Gastroesophageal sphincter (tissue), 4 donors: ENCODE results near the gene TEX54. TPM values are rescaled to one million over a fixed set of nuclear protein-coding genes. Genes with fewer than 3 reads are reported as not detected.
A peak's percentile ranks its signal among the peaks of the same experiment; 100 is the strongest.
"Not testable (repeated sequence)": the region's sequence is repeated elsewhere in the genome, so short reads cannot be mapped to it uniquely, and the experiment has no call there.

ENCODE experiments used
- ATAC-seq: fragments of 150-250 bp; one replicate; pipeline ENCODE4 v1.9.1; 2016; ENCODE audit warnings: mild to moderate bottlenecking, moderate library complexity
- H3K27ac ChIP-seq, 4 donors: fragments of 200-600 bp; sonication (generic) in 3 of 4; 1 replicate in 3 of 4; 2 replicates in 1 of 4; pipeline ENCODE4 v1.5.1; 2016 to 2019
- H3K27me3 ChIP-seq: fragments of 200-600 bp; sonication (generic); one replicate; pipeline ENCODE4 v1.5.1; 2019
- H3K36me3 ChIP-seq, 2 donors: fragments of 200-600 bp; sonication (generic); one replicate each; pipeline ENCODE4 v1.5.1; 2019; ENCODE audit warnings: control low read depth in 1 of 2
- H3K4me1 ChIP-seq, 3 donors: fragments of 200-600 bp; sonication (generic); 1 replicate in 2 of 3; 2 replicates in 1 of 3; pipeline ENCODE4 v1.5.1; 2016 to 2019; ENCODE audit warnings: control low read depth in 2 of 3
- H3K4me3 ChIP-seq, 2 donors: fragments of 200-600 bp; sonication (generic); one replicate each; pipeline ENCODE4 v1.5.1; 2019; ENCODE audit warnings: mild to moderate bottlenecking in 1 of 2, moderate library complexity in 1 of 2
- H3K9me3 ChIP-seq, 3 donors: fragments of 200-600 bp; sonication (generic); one replicate each; pipeline ENCODE4 v1.5.1; 2017 to 2019; ENCODE audit warnings: control low read depth in 2 of 3
- EP300 ChIP-seq: sonication (generic); formaldehyde crosslinking; IDR thresholded peaks from one replicate; pipeline ENCODE4 v1.6.1; 2017; ENCODE audit warnings: antibody characterized with exemption, mild to moderate bottlenecking
- POLR2A ChIP-seq, 2 donors: fragments of 450-650 bp; IDR thresholded peaks; one replicate each; pipeline ENCODE4 v1.6.1; 2017; ENCODE audit warnings: antibody characterized with exemption in 2 of 2, mild to moderate bottlenecking in 2 of 2, moderate library complexity in 1 of 2
- POLR2AphosphoS5 ChIP-seq: sonication (generic); formaldehyde crosslinking; IDR thresholded peaks from one replicate; pipeline ENCODE4 v1.6.1; 2017; ENCODE audit warnings: antibody characterized with exemption
- WGBS, 2 donors: methylation state at CpG; one replicate each; pipeline ENCODE4 v1.1.5; 2018; ENCODE audit warnings: low coverage in 1 of 2; 5-methylcytosine and 5-hydroxymethylcytosine counted together
- total RNA-seq, 4 donors: library from RNA; depleted of rRNA; stranded (reverse); fragments of >200 nt; gene quantifications; one replicate each; pipeline ENCODE4 v1.1.0, GENCODE V29; 2016
- TF ChIP-seq, protein P1 (sequence below), 4 experiments: fragments of 200-600 bp in 2 of 4; fragments of 450-650 bp in 2 of 4; sonication (generic) in 1 of 4; IDR thresholded peaks; one replicate each; pipeline ENCODE4 v1.5.1; 2017 to 2019; ENCODE audit warnings: antibody characterized with exemption in 4 of 4, mild to moderate bottlenecking in 2 of 4, moderate library complexity in 2 of 4

Gene TEX54
- total RNA-seq, 4 donors from 2014 or later, result not detected

- Histone ChIP-seq H3K27ac (peak overlapping the region; percentile 94 to 98 (median 95)), H3K4me1 (peaks cover 0 to 43% (median 9%) of the 10 kb centered on the region in 3 donors), H3K36me3 (peaks cover 0 to 13% of the 10 kb centered on the region in 2 donors), H3K4me3 (peak overlapping the region; percentile 63 to 81), H3K27me3 (no peaks in the 10 kb centered on the region), H3K9me3 (no peaks in the 10 kb centered on the region)
- peak; percentile 81 for ATAC-seq
- TF ChIP-seq POLR2A (IDR thresholded peaks at IDR 0.05) (peak; percentile 100), POLR2AphosphoS5 (peak; percentile 100), EP300 (no peak)
- TF ChIP-seq, protein P1, sequence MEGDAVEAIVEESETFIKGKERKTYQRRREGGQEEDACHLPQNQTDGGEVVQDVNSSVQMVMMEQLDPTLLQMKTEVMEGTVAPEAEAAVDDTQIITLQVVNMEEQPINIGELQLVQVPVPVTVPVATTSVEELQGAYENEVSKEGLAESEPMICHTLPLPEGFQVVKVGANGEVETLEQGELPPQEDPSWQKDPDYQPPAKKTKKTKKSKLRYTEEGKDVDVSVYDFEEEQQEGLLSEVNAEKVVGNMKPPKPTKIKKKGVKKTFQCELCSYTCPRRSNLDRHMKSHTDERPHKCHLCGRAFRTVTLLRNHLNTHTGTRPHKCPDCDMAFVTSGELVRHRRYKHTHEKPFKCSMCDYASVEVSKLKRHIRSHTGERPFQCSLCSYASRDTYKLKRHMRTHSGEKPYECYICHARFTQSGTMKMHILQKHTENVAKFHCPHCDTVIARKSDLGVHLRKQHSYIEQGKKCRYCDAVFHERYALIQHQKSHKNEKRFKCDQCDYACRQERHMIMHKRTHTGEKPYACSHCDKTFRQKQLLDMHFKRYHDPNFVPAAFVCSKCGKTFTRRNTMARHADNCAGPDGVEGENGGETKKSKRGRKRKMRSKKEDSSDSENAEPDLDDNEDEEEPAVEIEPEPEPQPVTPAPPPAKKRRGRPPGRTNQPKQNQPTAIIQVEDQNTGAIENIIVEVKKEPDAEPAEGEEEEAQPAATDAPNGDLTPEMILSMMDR (IDR thresholded peaks at IDR 0.05), result peak in 2 of 4 experiments; percentile 2 to 37
- WGBS, 2 donors, result 0 to 1% methylated on average over 31 to 32 of the region's 33 CpGs
These were observed 8.9 kb upstream of the TEX54 start for GRCh38 chr11:62841361-62842170.

DNA sequence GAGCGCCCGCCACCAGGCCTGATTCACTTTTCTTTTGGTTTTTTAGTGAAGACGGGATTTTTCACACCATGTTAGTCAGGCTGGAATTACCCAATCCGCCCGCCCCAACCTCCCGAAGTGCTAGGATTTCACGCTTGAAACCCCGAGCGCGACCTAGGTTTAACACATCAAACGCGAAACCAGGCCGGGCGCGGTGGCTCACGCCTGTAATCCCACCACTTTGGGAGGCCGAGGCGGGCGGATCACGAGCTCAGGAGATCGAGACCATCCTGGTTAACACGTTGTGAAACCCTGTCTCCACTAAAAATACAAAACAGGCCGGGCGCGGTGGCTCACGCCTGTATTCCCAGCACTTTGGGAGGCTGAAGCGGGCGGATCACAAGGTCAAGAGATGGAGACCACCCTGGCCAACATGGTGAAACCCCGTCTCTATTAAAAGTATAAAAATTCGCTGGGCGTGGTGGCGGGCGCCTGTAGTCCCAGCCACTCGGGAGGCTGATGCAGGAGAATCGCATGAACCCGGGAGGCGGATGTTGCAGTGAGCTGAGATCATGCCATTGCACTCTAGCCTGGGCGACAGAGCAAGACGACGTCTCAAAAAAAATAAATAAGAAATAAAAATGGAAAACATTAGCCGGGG, 8.2 kb upstream of the TEX54 start:
- Histone ChIP-seq H3K4me3 (peak overlapping the region; percentile 63 to 81), H3K36me3 (peaks cover 0 to 20% of the 10 kb centered on the region in 2 donors), H3K4me1 (peaks cover 0 to 43% (median 9%) of the 10 kb centered on the region in 3 donors), H3K27ac (peak overlapping the region; percentile 94 to 98 (median 95))
- not testable (repeated sequence) for H3K9me3 ChIP-seq, H3K27me3 ChIP-seq
- peak; percentile 27 for ATAC-seq
- 0 to 1% methylated on average over 11 to 30 of the region's 41 CpGs for WGBS, 2 donors

GRCh38 chr11:62839050-62839945, 6.7 kb upstream of the TEX54 start, which contains the start of gene WDR74:
Gene WDR74, minus strand, starts transcription at chr11:62839590. Its CDS starts 20 bp downstream, at chr11:62839570.
- peaks cover 0 to 36% of the 10 kb centered on the region in 2 donors for H3K36me3 ChIP-seq
- no peaks in the 10 kb centered on the region for H3K27me3 ChIP-seq
- TF ChIP-seq POLR2A (IDR thresholded peaks at IDR 0.05) (peak; percentile 37 to 67), POLR2AphosphoS5 (peak; percentile 96), EP300 (no peak)
- TF ChIP-seq, protein P1 (IDR thresholded peaks at IDR 0.05), result no peak
- H3K4me3 ChIP-seq, result peak within 1 kb of the TSS; percentile 63 to 81
- ATAC-seq, result peak; percentile 72
- no peaks in the 10 kb centered on the region for H3K9me3 ChIP-seq
- peaks cover 0 to 57% (median 9%) of the 10 kb centered on the region in 3 donors for H3K4me1 ChIP-seq
- WGBS, 2 donors, result 0% methylated on average over 7 to 11 of the region's 62 CpGs
- H3K27ac ChIP-seq, result peak within 1 kb of the TSS; percentile 94 to 98 (median 95)

DNA sequence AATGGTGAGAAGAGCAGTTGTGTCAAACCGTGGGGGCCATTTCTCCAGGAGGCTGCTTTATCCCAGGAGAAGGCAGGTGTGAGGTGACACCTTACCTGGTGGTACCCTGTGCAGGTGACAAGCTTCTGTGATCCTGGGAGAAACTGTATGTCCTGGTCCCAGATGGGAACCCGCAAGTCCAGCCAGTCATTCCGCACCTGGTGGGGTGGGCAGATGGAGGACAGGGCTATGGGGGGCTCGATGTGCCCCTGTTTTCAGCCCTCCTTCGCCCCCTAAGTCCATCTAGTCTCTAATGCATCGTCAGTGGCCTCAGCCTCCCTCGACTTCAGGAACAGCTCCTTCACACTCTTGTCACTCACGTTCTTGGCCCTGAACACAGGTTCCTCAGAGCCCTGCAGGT, 2.7 kb upstream of the TEX54 start:
- TF ChIP-seq POLR2AphosphoS5, result no peak
- TF ChIP-seq, protein P1 (IDR thresholded peaks at IDR 0.05), result no peak
- TF ChIP-seq EP300, result no peak
- TF ChIP-seq POLR2A (IDR thresholded peaks at IDR 0.05), result no peak
- ATAC-seq, result no peak
- Histone ChIP-seq H3K36me3 (peaks cover 0 to 46% of the 10 kb centered on the region in 2 donors), H3K27ac (no peak overlapping the region), H3K4me1 (peaks cover 0 to 66% (median 19%) of the 10 kb centered on the region in 3 donors), H3K9me3 (no peaks in the 10 kb centered on the region), H3K27me3 (no peaks in the 10 kb centered on the region), H3K4me3 (no peak overlapping the region)
- WGBS, 2 donors, result 88 to 89% methylated on average over 5 to 7 of the region's 8 CpGs
